Measurements from ENCODE around the gene CAPS.

CAPS gene

GRCh38 chr19:5935473-5936291, 21.6 kb downstream of the CAPS start:
- DNase-seq, result no peak

GRCh38 chr19:5936292-5936592, 22.2 kb downstream of the CAPS start:
- DNase-seq, result no peak

GRCh38 chr19:5937550-5937949, 23.5 kb downstream of the CAPS start:
- DNase-seq, result no peak

GRCh38 chr19:5940260-5941208, 26.5 kb downstream of the CAPS start:
- no peak for DNase-seq

GRCh38 chr19:5941673-5942072, 27.6 kb downstream of the CAPS start:
- DNase-seq, result no peak

- DNase-seq, result no peak
Measured at GRCh38 chr19:5943045-5943444, 29.0 kb downstream of the CAPS start.

GRCh38 chr19:5943623-5944022, 29.6 kb downstream of the CAPS start:
- no peak for DNase-seq

- DNase-seq, result peak in 1 of 2 donors; percentile 53
Measured at GRCh38 chr19:5947435-5947834, 33.4 kb downstream of the CAPS start.

- DNase-seq, result peak in 1 of 2 donors; percentile 24
Measured at GRCh38 chr19:5948752-5949564, 34.9 kb downstream of the CAPS start.

GRCh38 chr19:5949792-5950305, 35.8 kb downstream of the CAPS start:
- peak in 1 of 2 donors; percentile 42 for DNase-seq

- peak in 1 of 2 donors; percentile 38 for DNase-seq
Measured at GRCh38 chr19:5950741-5951140, 36.7 kb downstream of the CAPS start.

- DNase-seq, result peak in 1 of 2 donors; percentile 31
Measured at GRCh38 chr19:5951338-5951861, 37.3 kb downstream of the CAPS start.

- DNase-seq, result no peak
Measured at GRCh38 chr19:5952193-5953029, 38.4 kb downstream of the CAPS start.

- DNase-seq, result no peak
Measured at GRCh38 chr19:5953030-5953589, 39.1 kb downstream of the CAPS start.

- DNase-seq, result peak; percentile 17 to 29
Measured at GRCh38 chr19:5953680-5954213, 39.7 kb downstream of the CAPS start.

GRCh38 chr19:5954293-5954692, 40.2 kb downstream of the CAPS start:
- no peak for DNase-seq

GRCh38 chr19:5955636-5955935, 41.5 kb downstream of the CAPS start:
- DNase-seq, result no peak

GRCh38 chr19:5956323-5956722, 42.3 kb downstream of the CAPS start:
- no peak for DNase-seq

- no peak for DNase-seq
Measured at GRCh38 chr19:5956728-5957127, 42.7 kb downstream of the CAPS start.

- DNase-seq, result no peak
Measured at GRCh38 chr19:5957170-5957569, 43.1 kb downstream of the CAPS start.
